ENCODE data around the gene KCNJ9. TPM values are rescaled to one million over a fixed set of nuclear protein-coding genes. Genes with fewer than 3 reads are reported as not detected.

Gene KCNJ9
- total RNA-seq, 3 donors from 2014 or later (not counting 1 experiment from before 2014, with no cell fraction given), result not detected

GRCh38 chr1:160056648-160057169 lies 24.6 kb upstream of the KCNJ9 start:
- ATAC-seq (no peak), DNase-seq (no peak)
- Mint-ChIP-seq H3K36me3 (no peaks in the 10 kb centered on the region), H3K4me3 (no peak overlapping the region), H3K4me1 (no peaks in the 10 kb centered on the region), H3K9me3 (no peaks in the 10 kb centered on the region), H3K27me3 (ENCODE audit: low read depth in 2 of 2) (peaks cover 33 to 61% of the 10 kb centered on the region in 2 donors), H3K27ac (no peak overlapping the region)
- Histone ChIP-seq H3K4me3 (ENCODE audit: low read length) (no peak overlapping the region), H3K4me1 (ENCODE audit: control insufficient read depth, insufficient read depth, low read length) (no peaks in the 10 kb centered on the region), H3K27ac (ENCODE audit: low read length) (no peak overlapping the region), H3K9me3 (ENCODE audit: control insufficient read depth, insufficient read depth, low read length) (no peaks in the 10 kb centered on the region), H3K27me3 (ENCODE audit: control insufficient read depth, insufficient read depth, low read length) (no peaks in the 10 kb centered on the region), H3K36me3 (ENCODE audit: control insufficient read depth, insufficient read depth, low read length) (no peaks in the 10 kb centered on the region)
- TF ChIP-seq CTCF (IDR thresholded peaks at IDR 0.05), result no peak
- intact Hi-C loops (cut with micrococcal nuclease), result no loop called here
- WGBS (ENCODE audit: insufficient coverage), result 62% methylated on average over 1 of the region's 1 CpG

- H3K27me3 Mint-ChIP-seq (ENCODE audit: low read depth in 2 of 2), result peaks cover 31 to 52% of the 10 kb centered on the region in 2 donors
Observed at GRCh38 chr1:160058087-160058486, 23.3 kb upstream of the KCNJ9 start.

GRCh38 chr1:160061369-160062229 lies 19.7 kb upstream of the KCNJ9 start:
- Histone ChIP-seq H3K4me1 (ENCODE audit: control insufficient read depth, insufficient read depth, low read length) (no peaks in the 10 kb centered on the region), H3K9me3 (ENCODE audit: control insufficient read depth, insufficient read depth, low read length) (no peaks in the 10 kb centered on the region), H3K27ac (ENCODE audit: low read length) (no peak overlapping the region), H3K4me3 (ENCODE audit: low read length) (no peak overlapping the region), H3K27me3 (ENCODE audit: control insufficient read depth, insufficient read depth, low read length) (no peaks in the 10 kb centered on the region), H3K36me3 (ENCODE audit: control insufficient read depth, insufficient read depth, low read length) (no peaks in the 10 kb centered on the region)
- no peak overlapping the region for H3K27ac Mint-ChIP-seq
- H3K27me3 Mint-ChIP-seq (ENCODE audit: low read depth in 2 of 2), result peaks cover 19 to 22% of the 10 kb centered on the region in 2 donors
- no peak for TF ChIP-seq CTCF (IDR thresholded peaks at IDR 0.05)
- no peak for ATAC-seq
- DNase-seq, result no peak
- H3K4me3 Mint-ChIP-seq, result no peak overlapping the region
- no peaks in the 10 kb centered on the region for H3K9me3 Mint-ChIP-seq
- intact Hi-C loops (cut with micrococcal nuclease), result no loop called here
- H3K4me1 Mint-ChIP-seq, result no peaks in the 10 kb centered on the region
- WGBS (ENCODE audit: insufficient coverage), result 81% methylated on average over 15 of the region's 15 CpGs
- no peaks in the 10 kb centered on the region for H3K36me3 Mint-ChIP-seq

More at GRCh38 chr1:160058087-160058486, 23.3 kb upstream of the KCNJ9 start:
- Mint-ChIP-seq H3K27ac (no peak overlapping the region), H3K4me1 (no peaks in the 10 kb centered on the region), H3K36me3 (no peaks in the 10 kb centered on the region), H3K9me3 (no peaks in the 10 kb centered on the region), H3K4me3 (no peak overlapping the region)
- Histone ChIP-seq H3K27me3 (ENCODE audit: control insufficient read depth, insufficient read depth, low read length) (no peaks in the 10 kb centered on the region), H3K9me3 (ENCODE audit: control insufficient read depth, insufficient read depth, low read length) (no peaks in the 10 kb centered on the region), H3K4me3 (ENCODE audit: low read length) (no peak overlapping the region), H3K27ac (ENCODE audit: low read length) (no peak overlapping the region), H3K36me3 (ENCODE audit: control insufficient read depth, insufficient read depth, low read length) (no peaks in the 10 kb centered on the region), H3K4me1 (ENCODE audit: control insufficient read depth, insufficient read depth, low read length) (no peaks in the 10 kb centered on the region)
- ATAC-seq, result no peak
- TF ChIP-seq CTCF (IDR thresholded peaks at IDR 0.05), result no peak
- 57% methylated on average over 2 of the region's 2 CpGs for WGBS (ENCODE audit: insufficient coverage)
- DNase-seq, result no peak
- intact Hi-C loops (cut with micrococcal nuclease), result no loop called here
